GM12892 (cell line): ENCODE measurements around the gene DHRS11.

Experiments used
- DNase-seq: peaks from one replicate; pipeline ENCODE4 v3.0.0; 2011; ENCODE audit not compliant: insufficient read length
- FAIRE-seq: peaks from 2 replicates; lab custom pipeline; 2011; peaks lifted over from hg19 to GRCh38; lab: Jason Lieb, UNC
- POLR2A ChIP-seq: IDR thresholded peaks from 2 replicates; pipeline ENCODE4 v1.6.1; 2011; ENCODE audit warnings: low read depth, low read length, control low read depth
- POLR2AphosphoS5 ChIP-seq: IDR thresholded peaks from 2 replicates; pipeline ENCODE4 v1.6.1; 2011; ENCODE audit warnings: low read depth, low read length, control low read depth
- TAF1 ChIP-seq: IDR thresholded peaks from 2 replicates; pipeline ENCODE4 v1.6.1; 2011; ENCODE audit warnings: low read depth, mild to moderate bottlenecking, control low read depth, low read length, borderline replicate concordance

Gene DHRS11

DNA sequence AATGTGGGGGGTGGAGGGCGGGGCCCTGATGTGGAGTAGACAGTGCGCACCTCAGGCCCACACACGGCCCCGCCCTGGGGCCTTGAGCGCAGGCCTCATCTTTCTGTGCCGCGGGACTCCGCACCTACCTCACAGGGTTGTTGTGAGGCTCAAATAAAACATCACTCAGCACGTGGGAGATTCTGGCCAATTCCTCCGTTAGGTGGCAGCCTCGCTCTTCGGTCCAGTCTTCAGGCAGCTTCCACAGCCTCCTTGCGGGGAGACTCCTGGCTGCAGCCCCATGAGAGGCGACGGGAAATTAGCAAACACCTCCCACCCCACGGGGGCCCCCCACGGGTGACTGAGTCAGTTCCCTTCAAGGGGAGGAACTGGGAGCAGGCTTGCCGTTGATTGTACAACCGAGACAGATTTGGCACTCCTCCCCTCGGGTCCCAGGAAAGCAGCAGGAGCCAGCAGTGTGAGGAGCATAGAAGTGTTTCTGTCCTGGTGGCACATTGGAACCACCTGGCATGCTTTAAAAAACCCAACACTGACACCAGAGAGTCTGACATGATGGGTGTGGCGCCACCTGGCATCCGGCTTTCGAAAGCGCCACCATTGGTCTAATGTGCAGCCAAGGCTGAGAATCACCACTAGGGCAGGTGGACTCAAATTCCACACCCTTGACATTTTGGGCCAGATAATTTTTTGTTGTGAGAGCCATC is 17.3 kb downstream of the DHRS11 start:
- FAIRE-seq = no peak
- TF ChIP-seq POLR2A = no peak
- TF ChIP-seq TAF1 = no peak
- no peak for TF ChIP-seq POLR2AphosphoS5
- DNase-seq = no peak

DNA sequence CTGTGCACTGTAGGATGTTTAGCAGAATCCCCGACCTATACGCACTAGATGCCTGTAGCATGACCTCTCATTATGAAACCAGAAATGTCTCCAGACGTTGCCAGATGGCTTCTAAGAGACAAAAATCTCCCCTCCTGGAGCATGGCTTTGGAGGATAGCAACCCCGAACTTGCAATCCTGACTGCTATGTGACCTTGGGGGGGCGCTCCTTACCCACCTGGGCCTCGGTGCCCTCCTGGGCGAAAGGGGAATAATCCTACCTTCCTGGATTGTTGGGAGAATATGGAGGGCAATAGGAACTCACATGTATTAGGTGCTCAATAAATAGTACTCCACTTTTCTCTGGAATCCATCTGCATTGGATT is 17.8 kb downstream of the DHRS11 start:
- DNase-seq (no peak), FAIRE-seq (no peak)
- TF ChIP-seq POLR2AphosphoS5 (no peak), TAF1 (no peak), POLR2A (no peak)

DNA sequence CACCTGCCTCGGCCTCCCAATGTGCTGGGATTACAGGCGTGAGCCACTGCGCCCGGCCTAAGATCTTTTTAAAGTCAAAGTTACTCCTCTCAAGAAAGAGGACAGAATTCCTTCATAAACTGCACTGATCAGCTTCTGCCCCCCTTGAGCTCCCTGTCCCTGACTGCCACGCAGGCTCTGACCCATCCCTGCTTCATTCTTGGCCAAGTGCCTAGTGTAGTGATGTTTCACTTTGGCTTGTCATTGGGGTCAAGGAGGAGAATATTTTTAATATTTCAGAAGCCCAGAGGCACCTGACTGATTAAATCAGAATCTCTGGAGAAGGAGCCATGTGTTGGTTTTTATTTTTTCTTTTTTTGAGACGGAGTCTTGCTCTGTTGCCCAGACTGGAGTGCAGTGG is 18.8 kb downstream of the DHRS11 start:
- no peak for FAIRE-seq
- DNase-seq = no peak
- TF ChIP-seq TAF1 (no peak), POLR2A (no peak), POLR2AphosphoS5 (no peak)

DNA sequence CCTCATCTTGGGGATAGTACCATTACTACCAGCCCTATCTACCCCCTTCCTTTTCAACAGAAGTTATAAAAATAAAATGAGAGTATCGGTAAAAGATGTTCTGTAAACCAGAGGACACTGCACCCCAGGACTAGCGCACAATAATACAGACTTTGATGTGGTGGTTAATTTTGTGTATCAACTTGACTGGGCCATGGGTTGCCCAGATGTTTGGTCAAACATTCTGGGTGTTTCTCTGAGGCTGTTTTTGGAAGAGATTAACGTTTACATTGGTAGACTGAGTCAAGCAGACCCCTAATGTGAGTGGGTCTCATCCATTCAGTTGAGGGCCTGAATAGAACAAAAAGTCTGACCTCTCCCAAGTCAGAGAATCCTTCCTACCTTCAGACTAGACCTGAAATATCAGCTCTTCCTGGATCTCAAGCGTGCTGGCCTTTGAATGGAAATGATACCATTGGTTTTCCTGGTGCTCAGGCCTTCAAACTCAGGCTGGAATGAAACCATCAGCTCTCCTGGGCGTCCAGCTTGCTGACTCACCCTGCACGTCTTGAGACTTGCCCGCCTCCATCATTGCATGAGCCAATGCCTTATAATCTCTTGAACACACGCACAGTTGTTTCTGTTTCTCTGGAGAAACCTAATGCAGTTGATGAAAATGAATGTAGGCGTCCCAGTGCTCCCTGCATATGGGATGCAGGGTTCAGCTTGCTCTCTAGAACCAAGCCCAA is 19.8 kb downstream of the DHRS11 start:
- DNase-seq (no peak), FAIRE-seq (no peak)
- no peak for TF ChIP-seq POLR2A
- TF ChIP-seq POLR2AphosphoS5 = no peak
- no peak for TF ChIP-seq TAF1

DNA sequence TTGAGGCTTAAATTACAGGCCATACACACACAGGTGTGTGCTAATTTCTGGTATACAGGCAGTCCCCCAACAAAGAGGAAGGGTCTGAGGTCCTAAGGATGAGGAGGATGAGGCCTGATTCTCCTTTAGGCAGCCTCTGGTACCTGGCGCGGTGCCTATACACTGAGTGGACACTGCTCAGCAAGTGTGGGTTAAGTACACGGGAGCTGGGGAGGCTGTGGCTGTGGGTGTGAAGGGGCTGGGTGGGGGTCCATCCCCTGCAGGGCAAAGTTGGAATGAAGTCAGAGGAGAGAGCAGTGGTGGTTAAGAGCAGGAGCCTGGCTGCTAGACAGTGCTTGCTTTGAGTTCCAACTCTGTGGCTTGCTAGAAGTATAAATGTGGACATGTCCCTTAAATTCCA is 20.6 kb downstream of the DHRS11 start:
- TF ChIP-seq POLR2AphosphoS5 (no peak), TAF1 (no peak), POLR2A (no peak)
- DNase-seq (no peak), FAIRE-seq (no peak)

DNA sequence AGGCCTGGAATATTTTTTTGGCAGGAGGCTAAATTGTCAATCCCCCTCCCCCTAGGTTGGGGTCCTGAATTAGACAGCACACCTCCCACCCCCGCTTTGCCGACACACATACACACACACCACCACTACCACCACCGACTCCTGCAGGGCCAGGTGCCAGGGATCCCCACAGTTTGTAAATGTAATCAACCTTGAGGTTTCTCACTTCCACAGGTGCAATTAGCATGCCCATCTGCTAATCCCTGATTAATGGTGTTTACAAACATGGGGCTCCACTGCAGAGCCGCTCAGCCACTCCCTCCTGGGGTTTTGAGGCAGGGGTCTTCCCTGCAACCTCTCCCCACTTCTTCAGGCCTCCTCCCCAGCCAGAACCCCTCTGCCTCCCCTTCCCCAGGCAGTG is 21.5 kb downstream of the DHRS11 start:
- DNase-seq (no peak), FAIRE-seq (no peak)
- TF ChIP-seq POLR2A = no peak
- no peak for TF ChIP-seq POLR2AphosphoS5
- TF ChIP-seq TAF1 = no peak

DNA sequence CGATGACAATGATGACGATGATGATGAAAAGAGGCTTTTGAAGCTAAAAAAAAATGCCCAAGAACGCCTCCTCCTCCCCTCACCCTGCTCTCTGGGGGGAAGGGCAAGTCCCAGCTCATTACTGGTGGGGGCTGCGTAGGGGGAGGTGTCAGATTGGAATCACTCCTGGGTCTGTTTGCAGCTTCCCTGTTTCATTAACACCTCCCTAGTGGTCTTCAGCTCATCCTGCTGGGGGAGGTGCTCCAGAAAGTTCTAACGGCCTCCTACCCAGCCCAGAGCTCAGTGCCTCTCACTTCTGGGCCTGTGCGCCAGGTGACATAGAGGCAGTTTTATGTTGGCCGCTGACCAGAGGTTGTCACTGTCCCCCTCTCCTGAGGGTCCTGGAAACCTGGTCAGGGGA is 22.4 kb downstream of the DHRS11 start:
- TF ChIP-seq POLR2AphosphoS5 (no peak), POLR2A (no peak), TAF1 (no peak)
- no peak for FAIRE-seq
- no peak for DNase-seq

DNA sequence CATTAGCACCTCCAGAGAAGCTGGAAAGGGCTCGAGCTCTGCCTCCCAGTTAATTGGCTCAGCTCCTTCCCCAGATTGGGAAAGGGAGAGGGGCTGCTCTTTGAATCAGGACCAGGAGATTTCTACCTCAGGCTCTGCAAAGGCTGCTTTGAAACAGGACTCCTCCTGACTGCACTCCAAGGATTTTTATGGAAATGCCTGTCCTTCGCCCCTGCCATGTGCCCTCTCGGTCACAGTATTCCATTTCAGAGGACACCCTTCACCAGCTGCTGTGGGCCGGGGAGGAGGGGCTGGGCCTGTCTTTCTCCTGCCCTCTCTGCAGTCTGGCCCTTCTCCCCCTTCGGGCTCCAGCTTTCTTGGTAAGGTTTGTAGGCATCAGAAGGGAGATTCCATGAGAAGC is 23.3 kb downstream of the DHRS11 start:
- FAIRE-seq = no peak
- no peak for TF ChIP-seq POLR2AphosphoS5
- no peak for TF ChIP-seq TAF1
- TF ChIP-seq POLR2A = no peak
- no peak for DNase-seq

DNA sequence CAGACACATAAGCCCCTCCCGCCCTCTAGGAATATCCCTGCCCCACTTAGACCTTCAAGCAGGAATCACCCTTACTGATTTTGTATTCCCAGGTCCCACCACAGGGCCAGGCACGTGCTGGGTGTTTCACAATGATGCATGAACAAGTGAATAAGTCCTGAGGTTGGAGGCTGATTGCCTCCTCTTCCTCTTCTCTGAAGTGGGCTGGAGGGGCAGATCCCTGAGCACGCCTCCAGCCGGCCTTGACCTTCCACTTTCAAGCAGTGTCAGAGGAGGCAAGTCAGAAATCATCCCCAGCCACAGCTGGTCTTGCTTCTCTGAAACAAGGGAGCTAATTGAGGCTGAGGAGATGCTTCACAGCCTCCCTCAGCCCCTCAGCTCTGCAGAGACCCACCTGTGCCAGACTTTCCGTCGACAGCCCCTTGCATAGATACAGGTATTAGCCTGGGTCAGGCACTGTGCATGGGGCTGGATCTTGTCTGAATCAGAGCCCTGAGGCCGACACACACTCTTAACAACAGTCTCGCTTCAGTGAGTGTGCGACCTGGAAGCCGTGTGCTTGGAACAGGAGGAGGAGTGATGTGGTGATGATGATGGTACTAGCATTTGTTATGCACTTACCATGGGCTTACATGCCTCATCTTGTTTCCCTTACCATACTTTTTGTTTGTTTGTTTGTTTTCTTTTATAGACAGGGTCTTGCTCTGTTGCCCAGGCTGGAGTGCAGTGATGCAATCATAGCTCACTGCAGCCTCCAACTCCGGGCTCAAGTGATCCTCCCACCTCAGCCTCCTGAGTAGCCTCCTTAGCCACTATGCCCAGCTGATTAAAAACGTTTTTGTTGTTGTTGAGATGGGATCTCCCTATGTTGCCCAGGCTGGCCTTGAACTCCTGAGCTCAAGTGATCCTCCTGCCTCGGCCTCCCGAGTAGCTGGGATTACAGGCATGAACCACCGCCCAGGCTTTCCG is 24.7 kb downstream of the DHRS11 start:
- TF ChIP-seq POLR2AphosphoS5 = no peak
- FAIRE-seq (no peak), DNase-seq (no peak)

DNA sequence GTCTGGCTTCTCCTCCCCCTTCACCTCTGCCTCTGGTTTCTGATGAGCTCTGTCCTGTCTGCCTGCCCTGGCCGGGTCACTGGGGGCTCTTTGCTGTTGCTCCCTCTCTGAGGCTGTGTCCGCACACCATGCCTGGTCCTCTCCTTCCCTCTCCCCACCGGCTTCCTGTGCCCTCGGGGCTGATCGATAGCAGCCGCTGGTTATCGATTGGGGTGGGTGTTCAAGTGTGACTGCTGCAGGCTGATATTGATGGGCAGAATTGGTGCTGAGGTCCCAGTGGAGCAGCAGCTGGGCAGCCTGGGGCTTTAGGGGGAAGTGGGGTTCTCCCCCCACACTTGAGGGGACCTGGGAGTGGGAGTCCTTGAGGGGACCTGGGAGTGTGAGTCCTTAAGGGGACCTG is 26.1 kb downstream of the DHRS11 start:
- DNase-seq = no peak
- TF ChIP-seq POLR2AphosphoS5 (no peak), POLR2A (no peak), TAF1 (no peak)
- FAIRE-seq = no peak

DNA sequence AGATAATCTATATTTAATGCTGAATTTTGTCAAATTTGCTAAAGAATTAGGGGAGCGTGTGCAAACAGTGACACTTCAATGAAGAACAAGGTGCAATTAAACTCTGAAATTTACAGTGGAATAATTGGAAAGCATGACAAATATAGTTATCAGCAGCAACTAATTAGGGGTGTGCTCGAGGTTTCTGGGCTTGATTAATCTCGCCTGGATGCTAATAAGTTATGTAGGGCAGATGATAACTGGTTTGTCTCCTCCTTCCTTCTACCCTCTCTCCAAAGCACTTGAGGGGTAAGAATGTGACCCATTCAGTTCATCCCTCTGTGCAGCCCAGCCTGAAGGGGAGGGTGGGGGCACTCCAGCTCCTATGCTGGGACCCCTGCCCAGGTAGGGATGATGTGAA is 31.6 kb downstream of the DHRS11 start:
- FAIRE-seq = no peak
- TF ChIP-seq POLR2A (no peak), POLR2AphosphoS5 (no peak), TAF1 (no peak)

DNA sequence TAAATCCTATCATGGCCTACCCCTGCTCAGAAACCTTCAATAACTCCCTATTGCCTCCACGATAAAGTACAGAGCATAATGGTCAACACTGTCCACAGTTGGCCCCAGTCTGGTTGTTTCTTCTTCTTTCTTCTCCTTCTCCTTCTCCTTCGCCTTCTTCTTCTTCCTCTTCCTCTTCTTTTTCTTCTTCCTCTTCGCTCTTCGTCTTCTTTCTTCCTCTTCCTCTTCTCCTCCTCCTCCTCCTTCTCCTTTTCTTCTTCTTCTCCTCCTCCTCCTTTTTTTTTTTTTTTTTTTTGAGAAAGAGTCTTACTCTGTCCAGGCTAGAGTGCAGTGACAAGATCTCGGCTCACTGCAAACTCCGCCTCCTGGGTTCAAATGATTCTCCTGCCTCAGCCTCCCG is 33.5 kb downstream of the DHRS11 start:
- no peak for TF ChIP-seq POLR2AphosphoS5
- TF ChIP-seq POLR2A = no peak
- TF ChIP-seq TAF1 = no peak
- FAIRE-seq (no peak), DNase-seq (no peak)

More for the DNA sequence above, 31.6 kb downstream of the DHRS11 start:
- DNase-seq = no peak
